HCT116 (cell line): ENCODE results near the gene GRAMD4. TPM values are rescaled to one million over a fixed set of nuclear protein-coding genes. Genes with fewer than 3 reads are reported as not detected.

ENCODE experiments used
- ATAC-seq: fragments of 200-7000 bp; cut with Tn5 transposase; 2 replicates; pipeline ENCODE4 v1.9.1; 2020; ENCODE audit warnings: mild to moderate bottlenecking, moderate library complexity
- BruUV-seq: library from RNA; stranded (reverse); fragments of 400-500 nt; replicated peaks from 2 replicates; lab custom pipeline; 2021; lab: Mats Ljungman, UMichigan
- CTCF ChIA-PET: fragments of 300-600 bp; sonication (Branson Sonifier 250); formaldehyde crosslinking; loops from one replicate; lab custom pipeline; 2021; ENCODE audit warnings: antibody characterized with exemption; lab: Charles Lee
- POLR2A ChIA-PET: fragments of 300-600, 350-600 bp; sonication (Branson Sonifier 250); formaldehyde crosslinking; loops from one replicate; lab custom pipeline; 2021; ENCODE audit warnings: antibody characterized with exemption; lab: Charles Lee
- RAD21 ChIA-PET, 2 experiments: fragments of 300-600 bp; sonication (Branson Sonifier 250); formaldehyde crosslinking; loops; one replicate each; lab custom pipeline; 2023; ENCODE audit warnings: low total read pairs in 2 of 2; ENCODE audit not compliant: uncharacterized antibody in 2 of 2, unreplicated experiment in 2 of 2, low non-redundant PET in 1 of 2; lab: Charles Lee
- DNase-seq: peaks from one replicate; pipeline ENCODE4 v3.0.0-alpha.2; 2010; ENCODE audit warnings: low read depth, low spot score
- H2AFZ ChIP-seq: fragments of 200-600 bp; shearing (Covaris generic), sonication (generic); 2 replicates; pipeline ENCODE4 v1.6.1; 2017; ENCODE audit warnings: low read depth, mixed run types, mixed read lengths, antibody characterized with exemption, low read length; ENCODE audit not compliant: poor library complexity, severe bottlenecking
- H3K27ac ChIP-seq: 2 replicates; pipeline ENCODE4 v1.5.1; 2012; ENCODE audit warnings: low read depth, low read length
- H3K27me3 ChIP-seq: fragments of 200-600 bp; sonication (generic); 2 replicates; pipeline ENCODE4 v1.6.1; 2016; ENCODE audit warnings: mixed run types, low read length, mixed read lengths; ENCODE audit not compliant: insufficient read depth
- H3K36me3 ChIP-seq, 2 experiments: fragments of 200-500 bp in 1 of 2; fragments of 200-600 bp in 1 of 2; sonication (Bioruptor generic) in 1 of 2; sonication (generic) in 1 of 2; 2 replicates each; pipeline versions ENCODE4 v1.5.1 to v1.6.1; 2014 to 2016; ENCODE audit warnings: low read length in 2 of 2, inconsistent platforms in 1 of 2, mixed read lengths in 1 of 2, mixed run types in 1 of 2; ENCODE audit not compliant: insufficient read depth in 2 of 2, control insufficient read depth in 1 of 2
- H3K4me1 ChIP-seq, 2 experiments: fragments of 200-600 bp in 1 of 2; sonication (generic) in 1 of 2; 2 replicates each; pipeline versions ENCODE4 v1.5.1 to v1.6.1; 2012 to 2017; ENCODE audit warnings: low read length in 2 of 2, inconsistent platforms in 1 of 2, mild to moderate bottlenecking in 1 of 2, mixed read lengths in 1 of 2, mixed run types in 1 of 2, moderate library complexity in 1 of 2; ENCODE audit not compliant: insufficient read depth in 2 of 2, control insufficient read depth in 1 of 2
- H3K4me2 ChIP-seq: fragments of 200-600 bp; sonication (generic); 2 replicates; pipeline ENCODE4 v1.6.1; 2017; ENCODE audit warnings: mixed run types, low read length, mixed read lengths
- H3K4me3 ChIP-seq, 2 experiments: fragments of 200-600 bp in 1 of 2; sonication (generic) in 1 of 2; replicated peaks in 1 of 2; 2 replicates each; pipeline ENCODE4 v1.5.1; 2011 to 2016; ENCODE audit warnings: low read length in 2 of 2, control low read depth in 1 of 2, low read depth in 1 of 2, mild to moderate bottlenecking in 1 of 2, mixed read lengths in 1 of 2, mixed run types in 1 of 2
- H3K79me2 ChIP-seq: fragments of 200-600 bp; sonication (generic); 2 replicates; pipeline ENCODE4 v1.6.1; 2017; ENCODE audit warnings: mild to moderate bottlenecking, mixed run types, low read length, moderate library complexity, mixed read lengths; ENCODE audit not compliant: insufficient read depth
- H3K9ac ChIP-seq: fragments of 200-600 bp; sonication (generic); 2 replicates; pipeline ENCODE4 v1.6.1; 2016; ENCODE audit warnings: low read length, mixed read lengths
- H3K9me2 ChIP-seq: fragments of 200-600 bp; sonication (generic), shearing (Covaris generic); 2 replicates; pipeline ENCODE4 v1.6.1; 2017; ENCODE audit warnings: mixed run types, mild to moderate bottlenecking, moderate library complexity; ENCODE audit not compliant: insufficient read depth
- H3K9me3 ChIP-seq, 2 experiments: fragments of 200-500 bp in 1 of 2; fragments of 200-600 bp in 1 of 2; sonication (Bioruptor generic) in 1 of 2; sonication (generic) in 1 of 2; 2 replicates each; pipeline ENCODE4 v1.6.1; 2014 to 2017; ENCODE audit warnings: low read length in 2 of 2, mixed read lengths in 2 of 2, inconsistent platforms in 1 of 2, low read depth in 1 of 2, mild to moderate bottlenecking in 1 of 2, mixed run types in 1 of 2, moderate library complexity in 1 of 2; ENCODE audit not compliant: control insufficient read depth in 1 of 2, insufficient read depth in 1 of 2
- H4K20me1 ChIP-seq: fragments of 200-600 bp; sonication (generic), shearing (Covaris generic); 2 replicates; pipeline ENCODE4 v1.6.1; 2017; ENCODE audit warnings: mixed run types, mild to moderate bottlenecking, moderate library complexity; ENCODE audit not compliant: insufficient read depth
- ATF3 ChIP-seq: IDR thresholded peaks from 2 replicates; pipeline ENCODE4 v1.6.1; 2012
- CBX3 ChIP-seq: IDR thresholded peaks from 2 replicates; pipeline ENCODE4 v1.6.1; 2012; ENCODE audit warnings: low read depth
- CEBPB ChIP-seq: IDR thresholded peaks from 2 replicates; pipeline ENCODE4 v1.6.1; 2012; ENCODE audit warnings: low read depth
- CTCF ChIP-seq, 3 experiments: fragments of 200-600 bp in 1 of 3; sonication (generic) in 1 of 3; IDR thresholded peaks in 2 of 3; conservative IDR thresholded peaks in 1 of 3; 2 replicates each; pipeline ENCODE4 v1.5.1; 2012 to 2017; ENCODE audit warnings: low read depth in 2 of 3, low read length in 2 of 3, antibody characterized with exemption in 1 of 3, borderline replicate concordance in 1 of 3, control low read depth in 1 of 3, mild to moderate bottlenecking in 1 of 3, mixed read lengths in 1 of 3, mixed run types in 1 of 3, moderate library complexity in 1 of 3; ENCODE audit not compliant: insufficient read depth in 1 of 3
- EZH2phosphoT487 ChIP-seq: fragments of 200-600 bp; IDR thresholded peaks from 2 replicates; pipeline ENCODE4 v1.6.1; 2018; ENCODE audit warnings: antibody characterized with exemption, borderline replicate concordance
- FOSL1 ChIP-seq: IDR thresholded peaks from 2 replicates; pipeline ENCODE4 v1.6.1; 2012; ENCODE audit warnings: low read depth
- JUND ChIP-seq: IDR thresholded peaks from 2 replicates; pipeline ENCODE4 v1.6.1; 2012
- MAX ChIP-seq: IDR thresholded peaks from 2 replicates; pipeline ENCODE4 v1.6.1; 2012
- RAD21 ChIP-seq: IDR thresholded peaks from 2 replicates; pipeline ENCODE4 v1.6.1; 2012; ENCODE audit warnings: low read depth, mild to moderate bottlenecking
- SP1 ChIP-seq: IDR thresholded peaks from 2 replicates; pipeline ENCODE4 v1.6.1; 2012; ENCODE audit warnings: low read depth
- YY1 ChIP-seq: IDR thresholded peaks from 2 replicates; pipeline ENCODE4 v1.6.1; 2011; ENCODE audit warnings: low read length, low read depth, moderate library complexity, mild to moderate bottlenecking; ENCODE audit not compliant: insufficient replicate concordance; ENCODE audit errors: extremely low read depth
- ZFX ChIP-seq: fragments of 450-650 bp; IDR thresholded peaks from 2 replicates; pipeline ENCODE4 v1.6.1; 2017
- ZNF274 ChIP-seq: fragments of 200-500 bp; sonication (Bioruptor generic); IDR thresholded peaks from 2 replicates; pipeline ENCODE4 v1.6.1; 2014; ENCODE audit warnings: mild to moderate bottlenecking, low read depth, low read length, inconsistent platforms
- intact Hi-C: fragments of 100-400 bp; cut with micrococcal nuclease; formaldehyde crosslinking; loops from 2 replicates; pipeline ENCODE4 v1.10.0; 2022
- total RNA-seq: library from RNA; stranded (reverse); gene quantifications from one replicate; pipeline ENCODE4 v1.2.1, GENCODE V29; 2021; ENCODE audit not compliant: unreplicated experiment

The GRAMD4 gene
- total RNA-seq, 1 experiment from 2014 or later, result 25.8 TPM

- ChIA-PET CTCF (no interaction called here), POLR2A (no interaction called here), RAD21 (no interaction called here)
- ATAC-seq (no peak), DNase-seq (no peak)
- Histone ChIP-seq H3K79me2 (no peaks in the 10 kb centered on the region), H3K9me2 (no peaks in the 10 kb centered on the region), H3K4me2 (no peak overlapping the region), H3K4me1 (no peaks in the 10 kb centered on the region), H2AFZ (no peak overlapping the region), H3K9me3 (no peaks in the 10 kb centered on the region), H3K4me3 (no peak overlapping the region), H3K27ac (no peak overlapping the region), H3K9ac (no peak overlapping the region), H4K20me1 (no peaks in the 10 kb centered on the region), H3K36me3 (no peaks in the 10 kb centered on the region), H3K27me3 (no peaks in the 10 kb centered on the region)
- intact Hi-C loops, result no loop called here
- BruUV-seq, result no TSS peak
- no peak for TF ChIP-seq FOSL1
- no peak for TF ChIP-seq CEBPB
- TF ChIP-seq ATF3, result no peak
- no peak for TF ChIP-seq CBX3
These were observed 47.9 kb downstream of the GRAMD4 start for GRCh38 chr22:46668116-46668515.

GRCh38 chr22:46669201-46669600 is 49.0 kb downstream of the GRAMD4 start:
- Histone ChIP-seq H3K9ac (no peak overlapping the region), H3K9me3 (no peaks in the 10 kb centered on the region), H3K4me3 (no peak overlapping the region), H2AFZ (no peak overlapping the region), H3K79me2 (no peaks in the 10 kb centered on the region), H3K4me1 (no peaks in the 10 kb centered on the region), H3K36me3 (no peaks in the 10 kb centered on the region), H3K9me2 (no peaks in the 10 kb centered on the region), H3K4me2 (no peak overlapping the region), H3K27ac (no peak overlapping the region), H3K27me3 (no peaks in the 10 kb centered on the region), H4K20me1 (no peaks in the 10 kb centered on the region)
- TF ChIP-seq EZH2phosphoT487, result no peak
- no peak for TF ChIP-seq ZNF274
- TF ChIP-seq CBX3, result no peak
- TF ChIP-seq JUND, result no peak
- TF ChIP-seq ZFX, result no peak
- no peak for TF ChIP-seq SP1
- TF ChIP-seq MAX, result no peak
- TF ChIP-seq ATF3, result no peak
- TF ChIP-seq FOSL1, result no peak
- TF ChIP-seq CTCF (IDR thresholded peaks at IDR 0.05 in 2 of 3, conservative IDR thresholded peaks at IDR 0.05 in 1 of 3; ENCODE audit: borderline replicate concordance in 1 of 3, insufficient read depth in 1 of 3, low read depth in 2 of 3, low read length in 2 of 3), result no peak
- TF ChIP-seq YY1, result no peak
- TF ChIP-seq RAD21, result no peak
- intact Hi-C loops, result no loop called here
- DNase-seq (no peak), ATAC-seq (no peak)
- CTCF ChIA-PET, result interaction anchor here (3.2 kb wide), 1 partner anchor 106 kb away, joined by 11 read pairs; no protein-coding TSS in a partner anchor
- POLR2A ChIA-PET, result no interaction called here
- RAD21 ChIA-PET, result no interaction called here
- no TSS peak for BruUV-seq
